Activated naive CD4-positive, alpha-beta T cell treated with anti-CD3 and anti-CD28 coated beads, Interleukin-2, amount 50 U/mL, for 24 hours (primary cell): ENCODE results near the gene PARD3B.

Source experiments
- H3K27ac Mint-ChIP-seq: one replicate; pipeline ENCODE4 v1.8.0; 2021; ENCODE audit warnings: mild to moderate bottlenecking, mixed read lengths
- H3K27me3 Mint-ChIP-seq: one replicate; pipeline ENCODE4 v1.8.0; 2021; ENCODE audit warnings: mixed read lengths
- H3K36me3 Mint-ChIP-seq: one replicate; pipeline ENCODE4 v1.8.0; 2021; ENCODE audit warnings: mixed read lengths
- H3K4me1 Mint-ChIP-seq: one replicate; pipeline ENCODE4 v1.8.0; 2021; ENCODE audit warnings: mixed read lengths
- H3K4me3 Mint-ChIP-seq: one replicate; pipeline ENCODE4 v1.8.0; 2021; ENCODE audit warnings: mild to moderate bottlenecking, mixed read lengths
- H3K9me3 Mint-ChIP-seq: one replicate; pipeline ENCODE4 v1.8.0; 2021; ENCODE audit warnings: mixed read lengths

PARD3B gene

DNA sequence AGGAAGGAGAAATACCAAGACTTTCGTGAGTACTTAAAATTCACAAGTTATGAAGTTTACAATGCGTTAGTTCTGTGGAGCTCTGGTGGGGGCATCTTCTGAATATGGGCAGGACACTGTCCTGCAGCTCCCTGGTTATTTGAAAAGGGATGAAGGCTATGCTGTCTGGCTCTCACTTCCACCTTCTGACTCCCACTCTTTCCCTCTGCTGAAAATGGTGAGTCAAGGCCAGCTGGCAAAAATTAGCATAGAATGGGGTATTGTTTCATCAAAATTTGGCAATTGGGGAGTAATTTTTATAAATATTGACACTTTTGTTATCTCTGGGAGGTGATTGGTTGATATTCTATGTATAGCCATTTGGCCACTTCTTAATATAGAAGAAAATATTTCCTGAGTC, 177.4 kb downstream of the PARD3B start:
- H3K9me3 Mint-ChIP-seq: no peaks in the 10 kb centered on the region
- no peak overlapping the region for H3K4me3 Mint-ChIP-seq
- H3K4me1 Mint-ChIP-seq: no peaks in the 10 kb centered on the region
- H3K27me3 Mint-ChIP-seq: no peaks in the 10 kb centered on the region
- H3K36me3 Mint-ChIP-seq: peaks cover 3% of the 10 kb centered on the region
- no peak overlapping the region for H3K27ac Mint-ChIP-seq

- H3K9me3 Mint-ChIP-seq: no peaks in the 10 kb centered on the region
- H3K27ac Mint-ChIP-seq: no peak overlapping the region
- H3K36me3 Mint-ChIP-seq: peaks cover 3% of the 10 kb centered on the region
- H3K27me3 Mint-ChIP-seq: no peaks in the 10 kb centered on the region
- H3K4me3 Mint-ChIP-seq: no peak overlapping the region
- no peaks in the 10 kb centered on the region for H3K4me1 Mint-ChIP-seq
Measured at GRCh38 chr2:204725693-204726360, 180.6 kb downstream of the PARD3B start.

DNA sequence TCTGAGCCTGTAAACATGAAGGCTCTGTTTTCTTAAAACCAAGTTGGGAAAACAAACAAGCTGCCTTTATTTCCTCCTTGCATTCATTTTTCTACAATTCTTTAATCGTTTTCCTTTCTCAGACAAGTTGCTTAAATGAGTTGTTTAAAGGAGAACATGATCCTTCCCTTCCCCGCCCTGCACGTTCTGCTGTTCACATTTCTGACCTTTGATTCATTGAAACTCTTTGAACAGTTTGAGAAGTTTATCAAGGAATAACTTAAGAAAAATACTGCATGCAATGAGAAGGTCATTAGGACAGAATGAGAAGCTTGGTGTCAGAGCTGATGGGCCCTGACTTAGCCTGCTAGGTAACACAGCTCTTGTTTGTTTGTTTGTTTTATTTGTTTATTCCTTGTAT, 181.6 kb downstream of the PARD3B start:
- no peak overlapping the region for H3K27ac Mint-ChIP-seq
- peaks cover 3% of the 10 kb centered on the region for H3K36me3 Mint-ChIP-seq
- H3K4me1 Mint-ChIP-seq: no peaks in the 10 kb centered on the region
- H3K9me3 Mint-ChIP-seq: no peaks in the 10 kb centered on the region
- H3K27me3 Mint-ChIP-seq: no peaks in the 10 kb centered on the region
- H3K4me3 Mint-ChIP-seq: no peak overlapping the region

DNA sequence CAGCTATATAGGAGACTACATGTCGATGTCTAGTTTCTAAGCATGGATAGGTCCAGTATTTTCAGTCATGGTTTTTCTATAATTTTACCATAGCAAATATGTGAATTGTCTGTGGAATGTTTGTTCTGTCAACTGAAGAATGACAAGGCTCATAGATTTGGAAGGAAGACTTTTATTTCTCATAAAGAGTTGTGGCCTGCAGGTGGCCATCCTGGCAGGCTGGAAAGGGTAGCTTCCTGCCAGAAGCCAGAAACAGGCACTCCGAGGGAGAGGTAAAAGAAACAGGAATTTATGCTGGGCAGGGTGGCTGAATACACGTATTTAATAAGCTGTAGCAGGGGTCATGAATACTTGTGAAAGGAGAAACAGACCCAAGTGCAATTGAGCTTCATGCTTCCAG, 182.1 kb downstream of the PARD3B start:
- Mint-ChIP-seq H3K4me3 (no peak overlapping the region), H3K27me3 (no peaks in the 10 kb centered on the region), H3K9me3 (no peaks in the 10 kb centered on the region), H3K27ac (no peak overlapping the region), H3K4me1 (no peaks in the 10 kb centered on the region), H3K36me3 (peaks cover 3% of the 10 kb centered on the region)

- peaks cover 3% of the 10 kb centered on the region for H3K36me3 Mint-ChIP-seq
- no peaks in the 10 kb centered on the region for H3K27me3 Mint-ChIP-seq
- no peaks in the 10 kb centered on the region for H3K4me1 Mint-ChIP-seq
- no peaks in the 10 kb centered on the region for H3K9me3 Mint-ChIP-seq
- no peak overlapping the region for H3K4me3 Mint-ChIP-seq
- H3K27ac Mint-ChIP-seq: no peak overlapping the region
Measured at GRCh38 chr2:204730603-204731002, 185.3 kb downstream of the PARD3B start.

DNA sequence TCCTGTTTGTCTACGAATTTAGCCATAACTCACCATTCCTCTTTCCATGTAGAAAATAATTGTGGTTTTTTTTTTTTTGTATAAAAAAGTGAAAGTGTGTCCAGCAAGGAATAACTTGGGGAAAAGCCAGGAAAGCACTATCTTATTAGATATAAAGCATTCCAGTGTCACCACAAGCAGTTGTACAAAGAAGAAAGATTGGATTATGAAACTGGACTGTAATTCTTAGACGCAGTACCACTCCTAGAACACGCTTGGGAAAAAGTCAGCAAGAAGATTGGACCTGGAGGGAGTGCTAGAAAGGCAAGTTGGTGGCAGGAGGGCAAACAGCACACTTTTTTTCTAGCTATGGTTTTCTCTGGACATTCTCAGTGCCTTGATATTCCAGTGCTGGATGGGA, 186.7 kb downstream of the PARD3B start:
- Mint-ChIP-seq H3K27me3 (no peaks in the 10 kb centered on the region), H3K9me3 (no peaks in the 10 kb centered on the region), H3K27ac (no peak overlapping the region)

DNA sequence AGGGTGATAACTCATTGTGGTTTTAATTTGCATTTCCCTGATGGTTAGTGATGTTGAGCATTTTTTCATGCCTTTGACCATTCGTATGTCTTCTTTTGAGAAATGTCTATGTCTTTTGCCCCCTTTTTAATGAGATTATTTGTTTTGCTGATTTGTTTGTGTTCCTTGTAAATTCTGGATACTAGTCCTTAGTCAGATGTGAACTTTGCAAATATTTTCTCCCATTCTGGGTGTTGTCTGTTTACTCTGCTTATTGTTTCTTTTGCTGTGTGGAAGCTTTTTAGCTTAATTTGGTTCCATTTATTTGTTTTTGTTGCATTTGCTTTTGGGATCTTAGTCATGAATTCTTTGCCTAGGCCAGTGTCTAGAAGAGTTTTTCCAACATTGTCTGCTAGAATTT, 192.0 kb downstream of the PARD3B start:
- Mint-ChIP-seq H3K36me3 (peaks cover 10% of the 10 kb centered on the region), H3K27me3 (no peaks in the 10 kb centered on the region), H3K4me1 (no peaks in the 10 kb centered on the region), H3K9me3 (peaks cover 5% of the 10 kb centered on the region), H3K27ac (no peak overlapping the region), H3K4me3 (no peak overlapping the region)

More for the DNA sequence above, 186.7 kb downstream of the PARD3B start:
- Mint-ChIP-seq H3K4me3 (no peak overlapping the region), H3K4me1 (no peaks in the 10 kb centered on the region), H3K36me3 (peaks cover 3% of the 10 kb centered on the region)

GRCh38 chr2:204738721-204739120, 193.4 kb downstream of the PARD3B start:
- H3K9me3 Mint-ChIP-seq: peaks cover 5% of the 10 kb centered on the region
- H3K4me1 Mint-ChIP-seq: no peaks in the 10 kb centered on the region
- no peak overlapping the region for H3K4me3 Mint-ChIP-seq
- no peak overlapping the region for H3K27ac Mint-ChIP-seq
- peaks cover 10% of the 10 kb centered on the region for H3K36me3 Mint-ChIP-seq
- no peaks in the 10 kb centered on the region for H3K27me3 Mint-ChIP-seq

DNA sequence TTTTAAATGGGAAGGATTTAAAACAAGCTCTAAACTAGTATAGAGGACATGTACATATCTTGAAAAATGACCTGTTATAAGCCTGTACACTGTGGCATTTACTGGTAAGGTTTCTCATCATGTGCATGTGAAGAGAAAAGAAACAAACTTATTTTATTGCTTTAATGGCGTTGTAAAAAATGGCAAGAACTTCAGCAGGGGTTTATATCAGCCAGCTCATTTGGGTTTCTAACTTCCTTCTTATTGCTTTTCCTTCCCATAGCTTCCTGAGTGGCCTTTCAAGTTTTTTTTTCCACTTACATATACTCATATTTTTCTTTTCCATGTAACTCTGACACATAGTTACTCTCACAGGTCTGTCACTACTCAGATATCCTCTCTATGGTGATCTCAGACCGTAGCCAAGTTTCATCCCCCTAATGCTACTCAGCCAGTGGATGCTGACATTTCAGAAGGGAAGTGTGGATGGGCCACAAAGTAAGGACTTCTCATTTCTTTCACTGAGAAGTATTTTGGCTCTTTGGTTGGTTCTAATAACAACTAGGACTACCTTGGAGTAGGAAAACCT, 198.2 kb downstream of the PARD3B start:
- H3K27ac Mint-ChIP-seq: no peak overlapping the region
- H3K4me1 Mint-ChIP-seq: no peaks in the 10 kb centered on the region
- peaks cover 7% of the 10 kb centered on the region for H3K36me3 Mint-ChIP-seq
- no peaks in the 10 kb centered on the region for H3K9me3 Mint-ChIP-seq
- no peaks in the 10 kb centered on the region for H3K27me3 Mint-ChIP-seq
- no peak overlapping the region for H3K4me3 Mint-ChIP-seq

DNA sequence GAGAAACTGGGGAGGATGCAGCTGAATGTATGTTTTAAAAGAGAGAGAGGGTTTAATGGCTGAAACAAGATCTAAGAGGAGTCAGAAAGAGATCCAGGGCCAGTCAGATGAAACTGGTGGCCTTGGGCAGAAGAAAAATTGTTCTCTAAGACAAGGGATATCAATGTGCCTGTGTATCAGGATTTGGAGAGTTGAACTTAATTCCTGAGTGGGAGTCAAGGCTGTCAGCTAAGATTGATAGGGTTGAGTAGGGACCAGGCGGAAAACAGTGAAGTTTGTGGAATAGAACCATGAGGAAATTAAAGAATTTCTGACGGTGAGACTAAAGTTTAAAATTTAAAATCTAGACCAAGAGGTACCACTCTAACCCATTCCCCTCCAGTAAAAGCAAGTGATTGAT, 199.2 kb downstream of the PARD3B start:
- Mint-ChIP-seq H3K27ac (no peak overlapping the region), H3K9me3 (no peaks in the 10 kb centered on the region), H3K27me3 (no peaks in the 10 kb centered on the region), H3K36me3 (peaks cover 5% of the 10 kb centered on the region), H3K4me1 (no peaks in the 10 kb centered on the region), H3K4me3 (no peak overlapping the region)

GRCh38 chr2:204748286-204748685, 203.0 kb downstream of the PARD3B start:
- no peaks in the 10 kb centered on the region for H3K36me3 Mint-ChIP-seq
- H3K4me1 Mint-ChIP-seq: no peaks in the 10 kb centered on the region
- H3K27me3 Mint-ChIP-seq: no peaks in the 10 kb centered on the region
- no peaks in the 10 kb centered on the region for H3K9me3 Mint-ChIP-seq
- no peak overlapping the region for H3K27ac Mint-ChIP-seq
- H3K4me3 Mint-ChIP-seq: no peak overlapping the region

DNA sequence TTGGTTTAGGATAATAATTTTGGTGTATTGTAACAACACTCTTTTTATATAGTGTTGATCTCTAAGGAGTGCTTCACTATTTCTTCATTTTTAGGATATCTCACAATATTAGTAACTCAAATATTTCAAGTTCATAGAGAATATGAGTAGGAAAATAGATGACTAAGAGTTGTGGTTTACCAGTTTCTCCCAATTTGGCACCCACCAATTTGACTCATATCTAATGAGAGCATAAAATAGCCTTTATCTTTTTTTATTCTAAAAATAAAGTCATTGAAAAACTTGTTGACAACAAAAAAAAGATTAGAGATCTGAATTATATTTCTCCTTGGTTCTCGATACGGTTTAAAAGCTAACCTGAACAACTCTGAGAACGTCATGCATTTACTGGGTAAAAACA, 204.0 kb downstream of the PARD3B start:
- Mint-ChIP-seq H3K27ac (no peak overlapping the region), H3K4me1 (no peaks in the 10 kb centered on the region), H3K27me3 (no peaks in the 10 kb centered on the region), H3K4me3 (no peak overlapping the region), H3K36me3 (no peaks in the 10 kb centered on the region), H3K9me3 (no peaks in the 10 kb centered on the region)

DNA sequence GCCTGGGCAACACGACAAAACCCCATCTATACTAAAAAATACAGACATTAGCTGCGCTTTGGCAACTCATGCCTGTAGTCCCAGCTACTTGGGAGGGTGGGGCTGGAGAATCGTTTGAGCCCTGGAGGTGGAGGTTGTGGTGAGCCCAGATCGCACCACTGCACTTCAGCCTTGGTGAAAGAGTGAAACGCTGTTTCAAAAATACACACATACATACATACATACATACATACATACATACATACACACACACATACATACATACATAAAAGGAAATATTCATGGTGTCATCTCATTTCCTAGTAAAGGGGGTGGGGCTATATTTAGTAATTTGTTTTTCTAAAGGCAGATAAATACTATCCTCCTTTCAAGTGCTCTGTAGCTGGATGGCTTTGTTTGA, 205.1 kb downstream of the PARD3B start:
- Mint-ChIP-seq H3K27me3 (no peaks in the 10 kb centered on the region), H3K9me3 (no peaks in the 10 kb centered on the region), H3K27ac (no peak overlapping the region), H3K4me3 (no peak overlapping the region), H3K4me1 (no peaks in the 10 kb centered on the region), H3K36me3 (no peaks in the 10 kb centered on the region)

GRCh38 chr2:204751472-204751871, 206.2 kb downstream of the PARD3B start:
- Mint-ChIP-seq H3K9me3 (no peaks in the 10 kb centered on the region), H3K27ac (no peak overlapping the region), H3K36me3 (no peaks in the 10 kb centered on the region), H3K4me3 (no peak overlapping the region), H3K4me1 (no peaks in the 10 kb centered on the region), H3K27me3 (no peaks in the 10 kb centered on the region)

DNA sequence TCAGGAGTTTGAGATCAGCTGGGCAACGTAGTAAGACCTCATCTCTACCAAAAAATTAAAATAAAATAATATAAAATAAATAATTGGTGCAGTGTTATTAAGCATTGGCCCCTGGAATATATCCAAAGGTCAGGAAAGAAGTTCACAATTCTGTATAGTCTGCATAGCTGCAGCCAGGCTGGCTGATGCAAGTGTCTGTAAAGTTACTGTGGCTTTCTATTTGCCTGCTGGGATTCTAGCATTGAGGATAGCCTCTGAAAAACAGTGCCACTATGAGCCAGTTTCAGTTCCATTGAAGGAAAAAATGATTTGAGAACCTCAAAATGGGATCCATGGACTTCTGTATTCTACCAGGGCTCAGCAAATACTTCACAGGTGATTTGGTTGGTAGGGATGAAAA, 208.6 kb downstream of the PARD3B start:
- Mint-ChIP-seq H3K4me1 (no peaks in the 10 kb centered on the region), H3K27me3 (no peaks in the 10 kb centered on the region), H3K4me3 (no peak overlapping the region), H3K9me3 (no peaks in the 10 kb centered on the region), H3K36me3 (no peaks in the 10 kb centered on the region), H3K27ac (no peak overlapping the region)

GRCh38 chr2:204754898-204755297, 209.6 kb downstream of the PARD3B start:
- H3K4me1 Mint-ChIP-seq: no peaks in the 10 kb centered on the region
- H3K27me3 Mint-ChIP-seq: no peaks in the 10 kb centered on the region
- no peaks in the 10 kb centered on the region for H3K9me3 Mint-ChIP-seq

More at GRCh38 chr2:204754898-204755297, 209.6 kb downstream of the PARD3B start:
- Mint-ChIP-seq H3K36me3 (no peaks in the 10 kb centered on the region), H3K4me3 (no peak overlapping the region), H3K27ac (no peak overlapping the region)
